ENCODE data around the gene CFL1.

CFL1 gene

DNA sequence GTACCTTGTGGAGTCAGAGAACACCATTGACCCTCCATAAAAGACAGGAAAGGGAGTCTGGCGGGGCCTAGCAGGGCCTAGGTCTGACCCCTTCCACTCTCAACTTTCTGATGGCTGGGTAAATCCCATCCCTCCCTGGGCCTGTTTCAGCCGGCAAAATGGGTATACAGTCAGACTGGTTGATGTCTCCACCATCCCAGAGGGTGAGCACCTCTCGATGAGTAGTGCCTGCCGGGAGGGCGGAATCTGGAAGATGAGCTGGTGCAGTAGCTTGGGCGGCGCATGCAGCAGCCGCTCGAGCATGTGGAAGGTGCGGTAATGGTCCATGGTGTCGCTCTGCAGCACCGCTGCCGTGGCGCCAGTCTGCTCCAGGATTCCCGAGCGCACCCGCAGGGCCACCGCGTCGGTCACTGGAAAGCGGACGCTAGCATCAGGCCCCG, 29.8 kb upstream of the CFL1 start:
- H3K27ac ChIP-seq (ENCODE audit: low read length), result no peak overlapping the region
- H3K9me3 ChIP-seq (ENCODE audit: control insufficient read depth, insufficient read depth, low read length), result no peaks in the 10 kb centered on the region
- H3K36me3 ChIP-seq (ENCODE audit: control insufficient read depth, insufficient read depth, low read length), result peaks cover 21% of the 10 kb centered on the region
- peaks cover 5% of the 10 kb centered on the region; the same call in 1 of the 2 replicates for H3K27me3 ChIP-seq (ENCODE audit: control insufficient read depth, insufficient read depth, low read length)
- H3K4me1 ChIP-seq (ENCODE audit: control insufficient read depth, insufficient read depth, low read length), result peaks cover 10% of the 10 kb centered on the region
- H3K4me3 ChIP-seq (ENCODE audit: low read length), result peak overlapping the region; percentile 77
- no CpG with 5 or more reads among the region's 23 CpGs for WGBS (ENCODE audit: insufficient coverage, insufficient read length)
- DNase-seq (ENCODE audit: low read depth, low spot score), result no peak

- no peak for DNase-seq (ENCODE audit: low read depth, low spot score)
- Histone ChIP-seq H3K4me1 (ENCODE audit: control insufficient read depth, insufficient read depth, low read length) (peaks cover 10% of the 10 kb centered on the region), H3K27me3 (ENCODE audit: control insufficient read depth, insufficient read depth, low read length) (peaks cover 5% of the 10 kb centered on the region; the same call in 1 of the 2 replicates), H3K36me3 (ENCODE audit: control insufficient read depth, insufficient read depth, low read length) (peaks cover 24% of the 10 kb centered on the region), H3K9me3 (ENCODE audit: control insufficient read depth, insufficient read depth, low read length) (no peaks in the 10 kb centered on the region), H3K27ac (ENCODE audit: low read length) (no peak overlapping the region), H3K4me3 (ENCODE audit: low read length) (peak overlapping the region; percentile 77; the same call in 1 of the 2 replicates)
- no CpG with 5 or more reads among the region's 14 CpGs for WGBS (ENCODE audit: insufficient coverage, insufficient read length)
These were observed 29.1 kb upstream of the CFL1 start for GRCh38 chr11:65886826-65887722.

GRCh38 chr11:65885808-65886536, 28.0 kb upstream of the CFL1 start:
- peaks cover 24% of the 10 kb centered on the region for H3K36me3 ChIP-seq (ENCODE audit: control insufficient read depth, insufficient read depth, low read length)
- no peak overlapping the region for H3K4me3 ChIP-seq (ENCODE audit: low read length)
- DNase-seq (ENCODE audit: low read depth, low spot score), result no peak
- no peak overlapping the region for H3K27ac ChIP-seq (ENCODE audit: low read length)
- WGBS (ENCODE audit: insufficient coverage, insufficient read length), result no CpG with 5 or more reads among the region's 12 CpGs
- H3K9me3 ChIP-seq (ENCODE audit: control insufficient read depth, insufficient read depth, low read length), result no peaks in the 10 kb centered on the region
- peaks cover 5% of the 10 kb centered on the region; the same call in 1 of the 2 replicates for H3K27me3 ChIP-seq (ENCODE audit: control insufficient read depth, insufficient read depth, low read length)
- peaks cover 8% of the 10 kb centered on the region for H3K4me1 ChIP-seq (ENCODE audit: control insufficient read depth, insufficient read depth, low read length)

- no peak for DNase-seq (ENCODE audit: low read depth, low spot score)
- H3K4me1 ChIP-seq (ENCODE audit: control insufficient read depth, insufficient read depth, low read length), result peaks cover 8% of the 10 kb centered on the region
- H3K4me3 ChIP-seq (ENCODE audit: low read length), result no peak overlapping the region
- no CpG with 5 or more reads among the region's 7 CpGs for WGBS (ENCODE audit: insufficient coverage, insufficient read length)
- H3K36me3 ChIP-seq (ENCODE audit: control insufficient read depth, insufficient read depth, low read length), result peaks cover 24% of the 10 kb centered on the region
- H3K27me3 ChIP-seq (ENCODE audit: control insufficient read depth, insufficient read depth, low read length), result peaks cover 5% of the 10 kb centered on the region; the same call in 1 of the 2 replicates
- H3K9me3 ChIP-seq (ENCODE audit: control insufficient read depth, insufficient read depth, low read length), result no peaks in the 10 kb centered on the region
- no peak overlapping the region for H3K27ac ChIP-seq (ENCODE audit: low read length)
These were observed 27.3 kb upstream of the CFL1 start for GRCh38 chr11:65885231-65885630.

DNA sequence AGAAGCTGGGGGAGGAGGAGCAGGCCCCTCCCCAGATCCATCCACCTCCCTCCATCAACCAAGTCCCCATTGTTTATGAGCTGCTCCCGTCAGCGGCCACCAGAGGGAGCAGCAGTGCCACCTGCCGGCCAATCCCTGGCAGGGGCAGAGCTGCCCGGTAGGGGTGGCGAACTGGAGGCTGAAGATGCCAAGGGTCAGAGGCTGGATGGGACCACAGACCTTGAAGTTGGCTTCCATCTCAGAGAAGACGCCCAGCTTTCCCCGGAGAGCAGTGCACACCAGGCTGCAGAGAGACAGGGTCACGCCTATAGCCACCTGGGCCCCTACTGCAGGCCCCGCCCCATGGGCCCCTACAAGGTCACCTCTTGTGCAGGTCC, 26.7 kb upstream of the CFL1 start:
- peaks cover 6% of the 10 kb centered on the region for H3K4me1 ChIP-seq (ENCODE audit: control insufficient read depth, insufficient read depth, low read length)
- no peak for DNase-seq (ENCODE audit: low read depth, low spot score)
- peaks cover 24% of the 10 kb centered on the region for H3K36me3 ChIP-seq (ENCODE audit: control insufficient read depth, insufficient read depth, low read length)
- H3K4me3 ChIP-seq (ENCODE audit: low read length), result no peak overlapping the region
- H3K9me3 ChIP-seq (ENCODE audit: control insufficient read depth, insufficient read depth, low read length), result no peaks in the 10 kb centered on the region
- no CpG with 5 or more reads among the region's 9 CpGs for WGBS (ENCODE audit: insufficient coverage, insufficient read length)
- H3K27me3 ChIP-seq (ENCODE audit: control insufficient read depth, insufficient read depth, low read length), result peaks cover 1% of the 10 kb centered on the region; the same call in 1 of the 2 replicates
- no peak overlapping the region for H3K27ac ChIP-seq (ENCODE audit: low read length)

GRCh38 chr11:65883786-65884715, 26.1 kb upstream of the CFL1 start:
- H3K4me3 ChIP-seq (ENCODE audit: low read length), result no peak overlapping the region
- H3K9me3 ChIP-seq (ENCODE audit: control insufficient read depth, insufficient read depth, low read length), result no peaks in the 10 kb centered on the region
- peaks cover 6% of the 10 kb centered on the region for H3K4me1 ChIP-seq (ENCODE audit: control insufficient read depth, insufficient read depth, low read length)
- no peak overlapping the region for H3K27ac ChIP-seq (ENCODE audit: low read length)
- H3K27me3 ChIP-seq (ENCODE audit: control insufficient read depth, insufficient read depth, low read length), result no peaks in the 10 kb centered on the region
- no peak for DNase-seq (ENCODE audit: low read depth, low spot score)
- no CpG with 5 or more reads among the region's 28 CpGs for WGBS (ENCODE audit: insufficient coverage, insufficient read length)
- H3K36me3 ChIP-seq (ENCODE audit: control insufficient read depth, insufficient read depth, low read length), result peaks cover 24% of the 10 kb centered on the region

DNA sequence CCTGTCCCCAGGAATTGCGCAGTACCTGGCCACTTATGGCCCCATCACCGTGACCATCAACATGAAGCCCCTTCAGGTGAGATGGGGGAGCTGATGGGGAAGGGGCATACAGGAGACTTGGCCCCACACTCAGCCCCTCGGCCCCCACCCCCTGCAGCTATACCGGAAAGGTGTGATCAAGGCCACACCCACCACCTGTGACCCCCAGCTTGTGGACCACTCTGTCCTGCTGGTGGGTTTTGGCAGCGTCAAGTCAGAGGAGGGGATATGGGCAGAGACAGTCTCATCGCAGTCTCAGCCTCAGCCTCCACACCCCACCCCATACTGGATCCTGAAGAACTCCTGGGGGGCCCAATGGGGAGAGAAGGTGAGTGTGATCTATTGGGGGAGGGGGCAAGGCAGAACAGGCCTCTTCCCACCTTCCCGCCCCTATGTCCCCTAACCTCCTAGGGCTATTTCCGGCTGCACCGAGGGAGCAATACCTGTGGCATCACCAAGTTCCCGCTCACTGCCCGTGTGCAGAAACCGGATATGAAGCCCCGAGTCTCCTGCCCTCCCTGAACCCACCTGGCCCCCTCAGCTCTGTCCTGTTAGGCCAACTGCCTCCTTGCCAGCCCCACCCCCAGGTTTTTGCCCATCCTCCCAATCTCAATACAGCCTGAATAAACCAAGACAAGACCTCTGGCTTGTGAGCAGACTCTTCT, 25.2 kb upstream of the CFL1 start:
- no peak for DNase-seq (ENCODE audit: low read depth, low spot score)
- Histone ChIP-seq H3K27me3 (ENCODE audit: control insufficient read depth, insufficient read depth, low read length) (no peaks in the 10 kb centered on the region), H3K4me1 (ENCODE audit: control insufficient read depth, insufficient read depth, low read length) (peaks cover 6% of the 10 kb centered on the region), H3K4me3 (ENCODE audit: low read length) (no peak overlapping the region), H3K27ac (ENCODE audit: low read length) (no peak overlapping the region), H3K36me3 (ENCODE audit: control insufficient read depth, insufficient read depth, low read length) (peaks cover 24% of the 10 kb centered on the region), H3K9me3 (ENCODE audit: control insufficient read depth, insufficient read depth, low read length) (no peaks in the 10 kb centered on the region)
- WGBS (ENCODE audit: insufficient coverage, insufficient read length), result no CpG with 5 or more reads among the region's 13 CpGs

DNA sequence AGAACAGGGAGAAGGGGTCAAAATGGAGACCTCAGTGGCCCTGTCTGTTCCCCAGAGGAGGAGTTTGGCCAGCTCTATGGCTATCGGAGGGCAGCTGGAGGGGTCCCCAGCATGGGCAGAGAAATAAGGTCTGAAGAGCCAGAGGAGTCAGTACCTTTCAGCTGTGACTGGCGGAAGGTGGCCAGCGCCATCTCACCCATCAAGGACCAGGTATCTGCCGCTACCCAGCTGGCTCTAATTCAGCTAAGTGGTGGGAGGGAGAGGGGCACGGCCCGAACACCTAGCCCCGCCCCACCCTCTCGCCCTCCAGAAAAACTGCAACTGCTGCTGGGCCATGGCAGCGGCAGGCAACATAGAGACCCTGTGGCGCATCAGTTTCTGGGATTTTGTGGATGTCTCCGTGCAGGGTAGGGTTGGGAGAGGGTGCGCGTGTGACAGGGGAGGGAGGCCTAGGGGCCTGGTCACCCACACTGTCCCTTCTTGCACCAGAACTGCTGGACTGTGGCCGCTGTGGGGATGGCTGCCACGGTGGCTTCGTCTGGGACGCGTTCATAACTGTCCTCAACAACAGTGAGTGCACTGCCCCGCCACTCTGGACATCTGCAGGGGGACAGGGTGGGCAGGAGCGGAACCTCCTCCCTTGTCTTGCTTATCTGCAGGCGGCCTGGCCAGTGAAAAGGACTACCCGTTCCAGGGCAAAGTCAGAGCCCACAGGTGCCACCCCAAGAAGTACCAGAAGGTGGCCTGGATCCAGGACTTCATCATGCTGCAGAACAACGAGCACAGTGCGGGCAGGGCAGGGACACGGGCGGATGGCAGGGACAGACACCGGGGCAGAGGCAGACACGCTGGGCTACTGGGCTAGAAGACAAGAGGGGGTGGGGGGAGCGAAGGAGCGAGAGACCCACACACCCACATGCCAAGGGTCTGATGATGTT, 24.4 kb upstream of the CFL1 start:
- DNase-seq (ENCODE audit: low read depth, low spot score), result no peak
- Histone ChIP-seq H3K36me3 (ENCODE audit: control insufficient read depth, insufficient read depth, low read length) (peaks cover 24% of the 10 kb centered on the region), H3K9me3 (ENCODE audit: control insufficient read depth, insufficient read depth, low read length) (no peaks in the 10 kb centered on the region), H3K4me1 (ENCODE audit: control insufficient read depth, insufficient read depth, low read length) (peaks cover 4% of the 10 kb centered on the region), H3K27me3 (ENCODE audit: control insufficient read depth, insufficient read depth, low read length) (no peaks in the 10 kb centered on the region), H3K4me3 (ENCODE audit: low read length) (no peak overlapping the region), H3K27ac (ENCODE audit: low read length) (no peak overlapping the region)
- no CpG with 5 or more reads among the region's 30 CpGs for WGBS (ENCODE audit: insufficient coverage, insufficient read length)
